T47D (cell line): ENCODE measurements around the gene CENPU.
"Not testable (repeated sequence)": the region's sequence is repeated elsewhere in the genome, so short reads cannot be mapped to it uniquely, and the experiment has no call there.

Experiments
- DNase-seq, 2 experiments: peaks; one replicate each; pipeline versions ENCODE4 v3.0.0 to v3.0.0-alpha.2; 2011 to 2012; ENCODE audit warnings: low read depth in 1 of 2, low spot score in 1 of 2
- JUND ChIP-seq: IDR thresholded peaks from 2 replicates; pipeline ENCODE4 v1.6.1; 2012; ENCODE audit warnings: low read depth
- in situ Hi-C: cut with HindIII; loops from 2 replicates; pipeline ENCODE4 v1.10.0; 2016; ENCODE audit warnings: low sequenced_read_pairs, low pct_unique_long_range_greater_than_20kb

CENPU gene, protein sequence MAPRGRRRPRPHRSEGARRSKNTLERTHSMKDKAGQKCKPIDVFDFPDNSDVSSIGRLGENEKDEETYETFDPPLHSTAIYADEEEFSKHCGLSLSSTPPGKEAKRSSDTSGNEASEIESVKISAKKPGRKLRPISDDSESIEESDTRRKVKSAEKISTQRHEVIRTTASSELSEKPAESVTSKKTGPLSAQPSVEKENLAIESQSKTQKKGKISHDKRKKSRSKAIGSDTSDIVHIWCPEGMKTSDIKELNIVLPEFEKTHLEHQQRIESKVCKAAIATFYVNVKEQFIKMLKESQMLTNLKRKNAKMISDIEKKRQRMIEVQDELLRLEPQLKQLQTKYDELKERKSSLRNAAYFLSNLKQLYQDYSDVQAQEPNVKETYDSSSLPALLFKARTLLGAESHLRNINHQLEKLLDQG

DNA sequence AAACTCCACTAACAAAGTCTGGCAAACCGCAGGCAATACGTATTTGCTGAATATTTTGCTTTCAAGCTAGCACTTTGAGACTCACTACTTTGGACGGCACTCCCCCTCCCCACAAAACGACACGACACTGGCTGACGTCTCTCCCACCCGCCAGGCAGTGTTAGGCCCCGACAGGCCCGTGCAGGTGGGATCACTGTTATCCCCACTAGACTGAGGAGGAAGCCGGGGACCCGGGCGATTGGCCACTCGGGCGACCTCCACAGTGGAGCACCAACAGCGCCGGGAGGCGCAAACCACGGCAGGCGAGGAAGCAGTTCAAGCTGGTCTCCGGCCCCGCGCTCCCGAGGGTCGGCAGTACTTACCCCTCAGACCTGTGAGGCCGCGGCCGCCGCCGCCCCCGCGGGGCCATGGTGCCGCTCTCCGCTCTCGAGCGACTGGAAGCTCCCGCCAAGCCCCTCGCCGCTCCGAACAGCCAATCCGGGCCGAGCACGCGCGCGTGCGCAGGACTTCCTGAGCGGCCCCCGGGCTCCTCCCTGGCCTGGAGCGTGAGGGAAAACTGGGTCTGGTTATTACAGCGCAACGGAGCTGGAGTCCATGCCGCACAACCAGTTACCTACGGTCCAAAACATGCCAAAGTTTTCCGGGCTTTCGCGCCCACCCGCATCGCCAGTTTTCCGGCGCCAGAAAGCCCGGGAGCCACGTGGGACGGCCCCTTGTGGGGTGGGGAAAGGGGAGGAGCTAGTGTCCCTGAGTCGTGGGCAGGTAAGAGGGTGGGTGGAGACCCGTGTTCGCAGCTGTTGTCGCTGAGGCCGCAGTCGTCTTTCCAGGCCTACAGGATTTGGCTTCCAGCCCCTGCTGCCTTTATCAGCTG, at the start of gene CENPU:
Gene CENPU, minus strand, starts transcription at position 443 of the 871 bp plus-strand sequence. Its CDS starts 34 bp downstream, at position 409.
- DNase-seq: peak; percentile 85 to 98
- in situ Hi-C loops: no loop called here
- peak; percentile 91 for TF ChIP-seq JUND

GRCh38 chr4:184782731-184783373, 49.0 kb upstream of the CENPU start:
- no peak for DNase-seq
- no peak for TF ChIP-seq JUND

GRCh38 chr4:184779160-184779559, 45.3 kb upstream of the CENPU start:
- in situ Hi-C loops, DNase-seq: not testable (repeated sequence)

More at GRCh38 chr4:184782731-184783373, 49.0 kb upstream of the CENPU start:
- in situ Hi-C loops: no loop called here

GRCh38 chr4:184778325-184778724, 44.4 kb upstream of the CENPU start:
- DNase-seq: no peak
- TF ChIP-seq JUND: no peak
- in situ Hi-C loops: no loop called here

DNA sequence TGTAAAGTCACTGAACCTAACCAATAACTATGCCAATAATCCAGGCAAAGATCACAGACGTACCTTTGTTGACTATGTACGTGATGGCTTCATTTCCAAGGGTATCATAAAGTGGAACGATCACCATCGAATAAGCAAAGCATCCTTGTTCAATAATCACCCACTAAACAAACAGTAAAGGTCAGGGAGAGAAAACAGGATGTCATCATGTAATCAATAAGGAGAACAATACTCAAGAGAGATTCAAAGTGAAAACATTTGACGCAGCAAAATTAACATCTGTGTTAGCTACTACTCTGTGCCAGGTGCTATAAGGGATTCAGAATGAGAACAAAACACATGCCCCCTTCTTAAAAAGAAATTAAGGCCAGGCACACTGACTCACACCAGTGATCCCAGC, 42.9 kb upstream of the CENPU start:
- TF ChIP-seq JUND: no peak
- DNase-seq: no peak

DNA sequence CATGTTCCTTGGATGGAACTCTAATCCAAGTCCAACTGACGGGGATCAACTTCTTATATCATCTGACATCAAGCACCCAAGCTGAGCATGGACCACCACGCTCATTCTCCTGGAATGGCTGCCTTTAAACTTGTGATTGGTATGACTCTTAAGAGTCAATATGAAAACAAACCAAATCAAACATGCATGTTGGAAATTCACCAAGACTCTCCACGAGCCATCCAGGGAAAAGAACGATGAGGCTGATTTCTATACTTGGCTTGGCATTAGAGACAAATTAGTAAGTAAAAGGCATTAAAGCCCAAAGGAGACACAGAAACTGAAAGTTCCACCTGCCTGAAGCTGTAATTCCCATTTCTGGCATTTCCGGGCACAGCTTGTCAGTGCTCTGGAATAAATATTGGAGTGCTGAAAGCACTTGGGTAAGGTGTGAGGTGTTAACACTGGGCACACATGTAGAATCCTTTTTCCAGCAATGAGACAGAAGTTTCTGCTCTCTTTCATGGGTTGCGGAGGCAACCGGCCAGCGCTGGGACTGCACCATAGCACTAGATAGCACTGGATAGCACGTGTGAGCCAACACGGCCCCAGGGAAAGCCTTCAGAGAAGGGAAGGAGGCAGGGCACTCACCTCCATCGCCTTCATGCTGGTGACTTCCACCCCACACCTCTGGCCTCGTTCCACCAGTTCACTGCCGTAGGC, 42.1 kb upstream of the CENPU start:
- TF ChIP-seq JUND: no peak
- no peak for DNase-seq
- in situ Hi-C loops: no loop called here

More for the DNA sequence above, 42.9 kb upstream of the CENPU start:
- in situ Hi-C loops: no loop called here

GRCh38 chr4:184774152-184774551, 40.3 kb upstream of the CENPU start:
- in situ Hi-C loops: no loop called here
- no peak for TF ChIP-seq JUND
- DNase-seq: no peak

DNA sequence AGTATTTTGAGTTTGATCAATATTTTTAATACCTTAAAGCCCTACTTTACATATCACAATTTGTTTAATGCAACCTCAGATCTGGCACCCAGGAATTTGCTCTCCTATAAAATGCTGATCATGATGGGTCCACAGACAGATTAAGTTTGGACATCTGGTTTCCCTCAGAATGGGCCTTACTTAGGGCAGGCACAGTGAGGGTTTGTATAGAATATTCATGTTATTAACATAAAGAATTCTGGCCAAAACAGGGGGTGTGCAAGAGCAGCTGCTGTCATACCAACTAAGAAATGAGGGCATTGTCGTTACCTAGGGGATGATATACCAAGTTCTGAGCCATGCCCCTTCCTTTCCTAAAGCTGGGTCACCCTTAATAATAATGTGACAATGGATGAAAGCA, 37.5 kb upstream of the CENPU start:
- TF ChIP-seq JUND: no peak
- no peak for DNase-seq
- in situ Hi-C loops: no loop called here

- in situ Hi-C loops: no loop called here
- DNase-seq: no peak
Measured at GRCh38 chr4:184769141-184769765, 35.4 kb upstream of the CENPU start.

GRCh38 chr4:184768296-184768695, 34.4 kb upstream of the CENPU start:
- no peak for TF ChIP-seq JUND
- in situ Hi-C loops: no loop called here
- DNase-seq: no peak

More at GRCh38 chr4:184769141-184769765, 35.4 kb upstream of the CENPU start:
- no peak for TF ChIP-seq JUND

DNA sequence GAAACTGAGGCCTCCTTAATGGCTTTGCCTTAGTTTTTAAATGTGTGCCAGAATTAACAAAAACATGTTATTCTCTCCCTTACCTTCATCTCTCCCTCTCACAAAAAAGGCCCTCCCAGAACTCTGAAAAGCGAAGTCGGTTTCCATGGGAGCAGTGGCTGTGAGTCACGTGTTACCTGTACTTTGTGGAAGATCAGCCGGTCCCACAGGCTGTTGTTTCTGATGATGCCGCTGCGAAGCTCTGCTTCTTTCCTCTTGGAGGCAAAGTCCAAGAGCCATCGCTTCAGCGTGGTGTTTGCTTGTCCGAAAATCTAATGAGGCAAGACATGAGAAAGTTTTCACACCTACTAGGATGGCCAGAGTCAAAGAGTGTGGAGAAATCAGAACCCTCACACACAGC, 32.5 kb upstream of the CENPU start:
- DNase-seq: no peak
- no peak for TF ChIP-seq JUND
- in situ Hi-C loops: no loop called here
